IMR-90 (cell line): ENCODE results near the gene PFKL. TPM values are rescaled to one million over a fixed set of nuclear protein-coding genes. Genes with fewer than 3 reads are reported as not detected.

ENCODE experiments used
- ATAC-seq: fragments of 200-7000 bp; cut with Tn5 transposase; 2 replicates; pipeline ENCODE4 v1.9.1; 2020; ENCODE audit warnings: low read depth, mild to moderate bottlenecking, moderate library complexity
- BruUV-seq: library from RNA; stranded (reverse); fragments of 400-500 nt; replicated peaks from 2 replicates; lab custom pipeline; 2021; lab: Mats Ljungman, UMichigan
- CTCF ChIA-PET: fragments of 300-600 bp; formaldehyde crosslinking; extraction: SDS; loops from one replicate; lab custom pipeline; 2021; ENCODE audit warnings: antibody characterized with exemption; lab: Yijun Ruan, JAX
- POLR2A ChIA-PET: fragments of 300-600 bp; sonication (Branson Sonifier 250); formaldehyde crosslinking; loops from one replicate; lab custom pipeline; 2022; ENCODE audit warnings: antibody characterized with exemption; ENCODE audit not compliant: unreplicated experiment; lab: Charles Lee
- DNase-seq: peaks from one replicate; pipeline ENCODE4 v3.0.0; 2013
- H2AFZ ChIP-seq: replicated peaks from 2 replicates; pipeline ENCODE3; 2013; ENCODE audit warnings: low read length, mild to moderate bottlenecking; ENCODE audit not compliant: poor library complexity
- H2AK5ac ChIP-seq: 2 replicates; pipeline ENCODE4 v1.6.1; 2013; ENCODE audit warnings: low read depth, low read length, inconsistent platforms
- H2AK9ac ChIP-seq: replicated peaks from 2 replicates; pipeline ENCODE3; 2013; ENCODE audit warnings: mild to moderate bottlenecking, low read depth, low read length, moderate library complexity; ENCODE audit not compliant: poor library complexity
- H2BK120ac ChIP-seq: 2 replicates; pipeline ENCODE4 v1.6.1; 2013; ENCODE audit warnings: low read depth, low read length, inconsistent platforms
- H2BK15ac ChIP-seq: 3 replicates; pipeline ENCODE4 v1.6.1; 2013; ENCODE audit warnings: low read depth, low read length, inconsistent platforms
- H2BK20ac ChIP-seq: 2 replicates; pipeline ENCODE4 v1.6.1; 2013; ENCODE audit warnings: low read depth, mild to moderate bottlenecking, inconsistent platforms, low read length, moderate library complexity
- H2BK5ac ChIP-seq: 2 replicates; pipeline ENCODE4 v1.6.1; 2013; ENCODE audit warnings: mild to moderate bottlenecking, low read depth, low read length, inconsistent platforms; ENCODE audit not compliant: poor library complexity, severe bottlenecking
- H3K14ac ChIP-seq: replicated peaks from 2 replicates; pipeline ENCODE4 v1.6.1; 2013; ENCODE audit warnings: low read depth, low read length, inconsistent platforms
- H3K18ac ChIP-seq: 2 replicates; pipeline ENCODE4 v1.6.1; 2013; ENCODE audit warnings: low read depth, low read length, control low read depth
- H3K23ac ChIP-seq: 2 replicates; pipeline ENCODE4 v1.6.1; 2013; ENCODE audit warnings: low read depth, low read length, inconsistent platforms
- H3K27ac ChIP-seq: 2 replicates; pipeline ENCODE4 v1.5.1; 2013; ENCODE audit warnings: mild to moderate bottlenecking, control low read depth, low read length; ENCODE audit not compliant: insufficient read depth
- H3K27me3 ChIP-seq: 2 replicates; pipeline ENCODE4 v1.6.1; 2013; ENCODE audit warnings: low read length; ENCODE audit not compliant: control insufficient read depth, insufficient read depth
- H3K36me3 ChIP-seq: 2 replicates; pipeline ENCODE4 v1.6.1; 2013; ENCODE audit warnings: low read length, mixed read lengths; ENCODE audit not compliant: control insufficient read depth, insufficient read depth
- H3K4ac ChIP-seq: 2 replicates; pipeline ENCODE4 v1.6.1; 2013; ENCODE audit warnings: low read depth, low read length, inconsistent platforms
- H3K4me1 ChIP-seq: 2 replicates; pipeline ENCODE4 v1.6.1; 2013; ENCODE audit warnings: low read length, mixed read lengths; ENCODE audit not compliant: control insufficient read depth, insufficient read depth
- H3K4me2 ChIP-seq: 2 replicates; pipeline ENCODE4 v1.6.1; 2013; ENCODE audit warnings: low read depth, mild to moderate bottlenecking, control low read depth, low read length, moderate library complexity
- H3K4me3 ChIP-seq: 2 replicates; pipeline ENCODE4 v1.5.1; 2013; ENCODE audit warnings: low read depth, mild to moderate bottlenecking, control low read depth, low read length, moderate library complexity; ENCODE audit not compliant: insufficient read depth
- H3K56ac ChIP-seq: 2 replicates; pipeline ENCODE4 v1.6.1; 2013; ENCODE audit warnings: low read length, inconsistent platforms; ENCODE audit not compliant: insufficient read depth; ENCODE audit errors: extremely low read depth
- H3K79me1 ChIP-seq, 2 experiments: 2 replicates each; pipeline ENCODE4 v1.6.1; 2013; ENCODE audit warnings: low read length in 2 of 2, inconsistent platforms in 1 of 2, low read depth in 1 of 2
- H3K9ac ChIP-seq: 2 replicates; pipeline ENCODE4 v1.6.1; 2013; ENCODE audit warnings: low read depth, low read length, control low read depth
- H3K9me1 ChIP-seq: 2 replicates; pipeline ENCODE4 v1.6.1; 2013; ENCODE audit warnings: low read length, inconsistent platforms; ENCODE audit not compliant: insufficient read depth
- H3K9me3 ChIP-seq: 2 replicates; pipeline ENCODE4 v1.6.1; 2013; ENCODE audit warnings: low read length; ENCODE audit not compliant: control insufficient read depth, insufficient read depth
- H4K20me1 ChIP-seq: 2 replicates; pipeline ENCODE4 v1.6.1; 2013; ENCODE audit warnings: low read length, inconsistent platforms; ENCODE audit not compliant: insufficient read depth
- H4K5ac ChIP-seq: 2 replicates; pipeline ENCODE4 v1.6.1; 2013; ENCODE audit warnings: mild to moderate bottlenecking, low read depth, low read length, control low read depth
- H4K8ac ChIP-seq, 2 experiments: 2 replicates each; pipeline ENCODE4 v1.6.1; 2013; ENCODE audit warnings: low read depth in 2 of 2, low read length in 2 of 2, control low read depth in 1 of 2, inconsistent platforms in 1 of 2
- H4K91ac ChIP-seq: 2 replicates; pipeline ENCODE4 v1.6.1; 2013; ENCODE audit warnings: low read depth, low read length, inconsistent platforms; ENCODE audit not compliant: insufficient read depth
- ELK1 ChIP-seq: fragments of 150-350 bp; IDR thresholded peaks from 2 replicates; pipeline ENCODE4 v1.6.1; 2016; ENCODE audit warnings: low read depth, mild to moderate bottlenecking, low read length, moderate library complexity, borderline replicate concordance
- MAZ ChIP-seq: IDR thresholded peaks from 2 replicates; pipeline ENCODE4 v1.6.1; 2012; ENCODE audit warnings: low read depth, mild to moderate bottlenecking, low read length, improper control_type of control experiment, moderate library complexity, borderline replicate concordance
- POLR2A ChIP-seq: IDR thresholded peaks from 2 replicates; pipeline ENCODE4 v1.6.1; 2012; ENCODE audit warnings: mild to moderate bottlenecking, low read depth, low read length
- USF2 ChIP-seq: fragments of 150-350 bp; IDR thresholded peaks from 2 replicates; pipeline ENCODE4 v1.6.1; 2017; ENCODE audit warnings: mild to moderate bottlenecking, antibody characterized with exemption, low read length, low read depth
- WGBS, 2 experiments: methylation state at CpG; one replicate each; pipeline versions ENCODE4 v1.1.5 to v1.1.7; 2013; ENCODE audit warnings: missing lambda C conversion rate in 2 of 2; ENCODE audit not compliant: insufficient read length in 1 of 2; ENCODE audit errors: extremely low coverage in 2 of 2; 5-methylcytosine and 5-hydroxymethylcytosine counted together
- dilution Hi-C: fragments of 300-500 bp; cut with HindIII; formaldehyde crosslinking; loops from one replicate; pipeline ENCODE4 v1.14.3; 2018; ENCODE audit warnings: low sequenced_read_pairs; ENCODE audit not compliant: unreplicated experiment
- in situ Hi-C: fragments of 300-500 bp; cut with MboI; formaldehyde crosslinking; loops from 3 replicates; pipeline ENCODE4 v1.14.3; 2019; ENCODE audit warnings: low sequenced_read_pairs, inconsistent platforms, mixed read lengths
- intact Hi-C: fragments of 100-400 bp; cut with micrococcal nuclease; formaldehyde crosslinking; loops from 2 replicates; pipeline ENCODE4 v1.10.0; 2022
- polyA plus RNA-seq, 3 experiments: library from polyadenylated mRNA; depleted of rRNA; stranded (reverse); fragments of >200 nt; gene quantifications; 2 replicates each; pipeline ENCODE4 v1.2.3, GENCODE V29; 2012; ENCODE audit warnings: low replicate concordance in 1 of 3
- total RNA-seq: library from RNA; depleted of rRNA; stranded (reverse); fragments of >200 nt; gene quantifications from 2 replicates; pipeline ENCODE4 v1.2.3, GENCODE V29; 2012

The PFKL gene
- total and polyA plus RNA-seq, 2 of the 4 experiments (the other 2 are of a cell fraction), result 103 to 126 TPM

- H3K14ac ChIP-seq, result no peak overlapping the region
- 83% methylated on average over 7 of the region's 17 CpGs; no CpG with 5 or more reads in 1 of the 2 experiments for WGBS, 2 experiments
Observed at GRCh38 chr21:44332383-44332782, 32.5 kb downstream of the PFKL start.

More at GRCh38 chr21:44332383-44332782, 32.5 kb downstream of the PFKL start:
- H3K9me1 ChIP-seq, result no peaks in the 10 kb centered on the region
- H3K4me3 ChIP-seq, result no peak overlapping the region
- peaks cover 11% of the 10 kb centered on the region for H4K20me1 ChIP-seq
- no peaks in the 10 kb centered on the region for H3K79me1 ChIP-seq
- H2BK120ac ChIP-seq, result no peak overlapping the region
- H4K91ac ChIP-seq, result no peak overlapping the region
- no peak overlapping the region for H4K5ac ChIP-seq
- no peak overlapping the region for H3K18ac ChIP-seq
- H4K8ac ChIP-seq, result no peak overlapping the region
- no peaks in the 10 kb centered on the region for H3K27me3 ChIP-seq
- no peak overlapping the region for H3K56ac ChIP-seq
- H2AK9ac ChIP-seq, result no peak overlapping the region
- TF ChIP-seq POLR2A (no peak), MAZ (no peak), USF2 (no peak), ELK1 (no peak)
- BruUV-seq, result no TSS peak
- no peak overlapping the region for H3K27ac ChIP-seq
- H2BK20ac ChIP-seq, result no peak overlapping the region
- H2BK15ac ChIP-seq, result no peak overlapping the region
- POLR2A ChIA-PET, result no interaction called here
- H3K4me2 ChIP-seq, result no peak overlapping the region
- DNase-seq (no peak), ATAC-seq (no peak)
- H3K36me3 ChIP-seq, result peaks cover 12% of the 10 kb centered on the region; the same call in 1 of the 2 replicates
- in situ Hi-C loops (no loop called here), intact Hi-C loops (loop anchor here (10.0 kb wide), 1 partner anchor 152 kb away; no protein-coding TSS in a partner anchor), dilution Hi-C loops (no loop called here)
- CTCF ChIA-PET, result no interaction called here
- no peaks in the 10 kb centered on the region for H3K9me3 ChIP-seq
- H3K9ac ChIP-seq, result no peak overlapping the region
- H3K23ac ChIP-seq, result no peak overlapping the region
- no peak overlapping the region for H2AK5ac ChIP-seq
- H2AFZ ChIP-seq, result peak overlapping the region; percentile 48
- no peak overlapping the region for H3K4ac ChIP-seq
- H2BK5ac ChIP-seq, result no peak overlapping the region
- H3K4me1 ChIP-seq, result no peaks in the 10 kb centered on the region; the same call in 1 of the 2 replicates
